Activated T-cell treated with anti-CD3 and anti-CD28 coated beads, Interleukin-2, amount 50 U/mL, for 24 hours (primary cell): ENCODE results near the gene RNF167.
A peak's percentile ranks its signal among the peaks of the same experiment; 100 is the strongest.
"Not testable (repeated sequence)": the region's sequence is repeated elsewhere in the genome, so short reads cannot be mapped to it uniquely, and the experiment has no call there.

ENCODE experiments used
- DNase-seq: peaks from one replicate; pipeline ENCODE4 v3.0.0-alpha.2; 2020
- H3K27ac Mint-ChIP-seq: 2 replicates; pipeline ENCODE4 v1.8.0; 2020; ENCODE audit warnings: mild to moderate bottlenecking, mixed read lengths
- H3K27me3 Mint-ChIP-seq: 2 replicates; pipeline ENCODE4 v1.8.0; 2020; ENCODE audit warnings: mixed read lengths
- H3K36me3 Mint-ChIP-seq: 2 replicates; pipeline ENCODE4 v1.8.0; 2020; ENCODE audit warnings: low read depth, mixed read lengths
- H3K4me1 Mint-ChIP-seq: 2 replicates; pipeline ENCODE4 v1.8.0; 2020; ENCODE audit warnings: low read depth, mixed read lengths
- H3K4me3 Mint-ChIP-seq: 2 replicates; pipeline ENCODE4 v1.8.0; 2020; ENCODE audit warnings: mild to moderate bottlenecking, moderate library complexity, mixed read lengths
- H3K9me3 Mint-ChIP-seq: 2 replicates; pipeline ENCODE4 v1.8.0; 2020; ENCODE audit warnings: mixed read lengths

Gene RNF167

GRCh38 chr17:4920351-4921048 is 19.6 kb upstream of the RNF167 start:
- no peaks in the 10 kb centered on the region for H3K36me3 Mint-ChIP-seq
- DNase-seq, result no peak
- no peaks in the 10 kb centered on the region for H3K4me1 Mint-ChIP-seq

GRCh38 chr17:4921320-4921719 is 18.7 kb upstream of the RNF167 start:
- H3K9me3 Mint-ChIP-seq, result no peaks in the 10 kb centered on the region
- H3K36me3 Mint-ChIP-seq, result no peaks in the 10 kb centered on the region
- H3K27me3 Mint-ChIP-seq, result no peaks in the 10 kb centered on the region
- no peak overlapping the region for H3K27ac Mint-ChIP-seq
- H3K4me3 Mint-ChIP-seq, result no peak overlapping the region
- DNase-seq, result no peak
- peaks cover under 1% of the 10 kb centered on the region for H3K4me1 Mint-ChIP-seq

More at GRCh38 chr17:4920351-4921048, 19.6 kb upstream of the RNF167 start:
- Mint-ChIP-seq H3K9me3 (no peaks in the 10 kb centered on the region), H3K27me3 (no peaks in the 10 kb centered on the region), H3K27ac (no peak overlapping the region), H3K4me3 (no peak overlapping the region)

- not testable (repeated sequence) for DNase-seq, H3K9me3 Mint-ChIP-seq, H3K27me3 Mint-ChIP-seq, H3K27ac Mint-ChIP-seq, H3K4me1 Mint-ChIP-seq, H3K4me3 Mint-ChIP-seq
- peaks cover 23% of the 10 kb centered on the region for H3K36me3 Mint-ChIP-seq
These were observed 13.3 kb upstream of the RNF167 start for GRCh38 chr17:4926577-4927335.

GRCh38 chr17:4928881-4929280 is 11.2 kb upstream of the RNF167 start:
- H3K4me1 Mint-ChIP-seq, result peaks cover 8% of the 10 kb centered on the region
- H3K9me3 Mint-ChIP-seq, result no peaks in the 10 kb centered on the region

GRCh38 chr17:4931963-4932362 is 8.1 kb upstream of the RNF167 start, which contains the start of gene GP1BA:
Gene GP1BA (plus strand): TSS chr17:4932277. CDS start chr17:4932605, 328 bp downstream.
- H3K36me3 Mint-ChIP-seq, result peaks cover 44% of the 10 kb centered on the region
- H3K9me3 Mint-ChIP-seq, result no peaks in the 10 kb centered on the region
- H3K4me1 Mint-ChIP-seq, result peaks cover 21% of the 10 kb centered on the region
- H3K27me3 Mint-ChIP-seq, result no peaks in the 10 kb centered on the region
- no peak within 1 kb of the TSS for H3K4me3 Mint-ChIP-seq
- no peak within 1 kb of the TSS for H3K27ac Mint-ChIP-seq
- DNase-seq, result no peak

More at GRCh38 chr17:4928881-4929280, 11.2 kb upstream of the RNF167 start:
- peaks cover 25% of the 10 kb centered on the region for H3K36me3 Mint-ChIP-seq
- H3K27me3 Mint-ChIP-seq, result no peaks in the 10 kb centered on the region
- H3K27ac Mint-ChIP-seq, result no peak overlapping the region
- no peak overlapping the region for H3K4me3 Mint-ChIP-seq
- DNase-seq, result no peak

GRCh38 chr17:4932756-4933155 is 7.3 kb upstream of the RNF167 start:
- no peak for DNase-seq
- Mint-ChIP-seq H3K36me3 (peaks cover 50% of the 10 kb centered on the region), H3K27me3 (no peaks in the 10 kb centered on the region), H3K4me1 (peaks cover 21% of the 10 kb centered on the region), H3K27ac (no peak overlapping the region), H3K9me3 (no peaks in the 10 kb centered on the region), H3K4me3 (no peak overlapping the region)

- Mint-ChIP-seq H3K27ac (no peak overlapping the region), H3K4me1 (peaks cover 29% of the 10 kb centered on the region), H3K27me3 (no peaks in the 10 kb centered on the region), H3K36me3 (peaks cover 54% of the 10 kb centered on the region), H3K4me3 (no peak overlapping the region), H3K9me3 (no peaks in the 10 kb centered on the region)
- no peak for DNase-seq
These were observed 6.4 kb upstream of the RNF167 start for GRCh38 chr17:4933646-4934045.

GRCh38 chr17:4934173-4934979 is 5.7 kb upstream of the RNF167 start:
- peaks cover 33% of the 10 kb centered on the region for H3K4me1 Mint-ChIP-seq
- peak overlapping the region; percentile 38 for H3K27ac Mint-ChIP-seq
- no peak overlapping the region for H3K4me3 Mint-ChIP-seq
- no peaks in the 10 kb centered on the region for H3K27me3 Mint-ChIP-seq
- no peak for DNase-seq
- peaks cover 53% of the 10 kb centered on the region for H3K36me3 Mint-ChIP-seq
- no peaks in the 10 kb centered on the region for H3K9me3 Mint-ChIP-seq

GRCh38 chr17:4935650-4936049 is 4.4 kb upstream of the RNF167 start:
- Mint-ChIP-seq H3K4me3 (no peak overlapping the region), H3K36me3 (peaks cover 62% of the 10 kb centered on the region), H3K27me3 (no peaks in the 10 kb centered on the region), H3K27ac (no peak overlapping the region), H3K9me3 (no peaks in the 10 kb centered on the region), H3K4me1 (peaks cover 33% of the 10 kb centered on the region)
- no peak for DNase-seq

GRCh38 chr17:4936436-4936835 is 3.6 kb upstream of the RNF167 start:
- H3K36me3 Mint-ChIP-seq, result peaks cover 65% of the 10 kb centered on the region
- no peaks in the 10 kb centered on the region for H3K27me3 Mint-ChIP-seq
- H3K27ac Mint-ChIP-seq, result peak overlapping the region; percentile 75
- no peak overlapping the region for H3K4me3 Mint-ChIP-seq
- peaks cover 37% of the 10 kb centered on the region for H3K4me1 Mint-ChIP-seq
- DNase-seq, result no peak
- H3K9me3 Mint-ChIP-seq, result no peaks in the 10 kb centered on the region

- Mint-ChIP-seq H3K27me3 (no peaks in the 10 kb centered on the region), H3K4me1 (peaks cover 48% of the 10 kb centered on the region), H3K4me3 (peak overlapping the region; percentile 94), H3K9me3 (no peaks in the 10 kb centered on the region), H3K27ac (peak overlapping the region; percentile 98), H3K36me3 (peaks cover 73% of the 10 kb centered on the region)
- DNase-seq, result no peak
These were observed 2.5 kb upstream of the RNF167 start for GRCh38 chr17:4937553-4937952.

GRCh38 chr17:4938069-4938491 is 2.0 kb upstream of the RNF167 start:
- H3K27me3 Mint-ChIP-seq, result no peaks in the 10 kb centered on the region
- H3K9me3 Mint-ChIP-seq, result no peaks in the 10 kb centered on the region
- peak overlapping the region; percentile 94 for H3K4me3 Mint-ChIP-seq
- peaks cover 79% of the 10 kb centered on the region for H3K36me3 Mint-ChIP-seq
- peak overlapping the region; percentile 98 for H3K27ac Mint-ChIP-seq
- no peak for DNase-seq
- peaks cover 53% of the 10 kb centered on the region for H3K4me1 Mint-ChIP-seq

- DNase-seq, result no peak
- Mint-ChIP-seq H3K4me1 (peaks cover 58% of the 10 kb centered on the region), H3K36me3 (peaks cover 87% of the 10 kb centered on the region)
These were observed 1.2 kb upstream of the RNF167 start for GRCh38 chr17:4938688-4939545.

GRCh38 chr17:4939546-4939795 is 597 bp upstream of the RNF167 start:
- Mint-ChIP-seq H3K36me3 (peaks cover 90% of the 10 kb centered on the region), H3K9me3 (no peaks in the 10 kb centered on the region), H3K27me3 (no peaks in the 10 kb centered on the region), H3K4me1 (peaks cover 58% of the 10 kb centered on the region), H3K27ac (peak overlapping the region; percentile 98), H3K4me3 (peak overlapping the region; percentile 94)
- no peak for DNase-seq

More at GRCh38 chr17:4938688-4939545, 1.2 kb upstream of the RNF167 start:
- Mint-ChIP-seq H3K27me3 (no peaks in the 10 kb centered on the region), H3K9me3 (no peaks in the 10 kb centered on the region), H3K4me3 (peak overlapping the region; percentile 94), H3K27ac (peak overlapping the region; percentile 98)
